ENCODE data around the gene AUP1. TPM values are rescaled to one million over a fixed set of nuclear protein-coding genes. Genes with fewer than 3 reads are reported as not detected.

The AUP1 gene
- total RNA-seq, 1 donor from 2014 or later, result 117 TPM

Other genes with a start within 250 kb of the AUP1 start
- 4.2 TPM for gene SLC4A5, start 186.3 kb downstream of the AUP1 start, total RNA-seq (ENCODE audit: unreplicated experiment)
- 244 TPM for gene DCTN1, start 149.4 kb downstream of the AUP1 start, total RNA-seq (ENCODE audit: unreplicated experiment)
- gene C2orf81, start 108.1 kb downstream of the AUP1 start, total RNA-seq (ENCODE audit: unreplicated experiment), result 5.0 TPM
- gene WDR54, start 108.0 kb downstream of the AUP1 start, total RNA-seq (ENCODE audit: unreplicated experiment), result 34.1 TPM
- gene RTKN, start 87.8 kb downstream of the AUP1 start, total RNA-seq (ENCODE audit: unreplicated experiment), result 65.4 TPM
- gene INO80B, start 74.6 kb downstream of the AUP1 start, total RNA-seq (ENCODE audit: unreplicated experiment), result 22.1 TPM
- gene WBP1, start 71.3 kb downstream of the AUP1 start, total RNA-seq (ENCODE audit: unreplicated experiment), result 76.8 TPM
- gene MOGS, start 64.3 kb downstream of the AUP1 start, total RNA-seq (ENCODE audit: unreplicated experiment), result 52.4 TPM
- gene MRPL53, start 57.0 kb downstream of the AUP1 start, total RNA-seq (ENCODE audit: unreplicated experiment), result 59.0 TPM
- gene CCDC142, start 46.7 kb downstream of the AUP1 start, total RNA-seq (ENCODE audit: unreplicated experiment), result 20.7 TPM
- gene TTC31, start 46.6 kb downstream of the AUP1 start, total RNA-seq (ENCODE audit: unreplicated experiment), result 16.8 TPM
- not detected for gene LBX2, start 30.1 kb downstream of the AUP1 start, total RNA-seq (ENCODE audit: unreplicated experiment)
- gene PCGF1, start 22.0 kb downstream of the AUP1 start, total RNA-seq (ENCODE audit: unreplicated experiment), result 13.5 TPM
- gene TLX2, start 15.3 kb downstream of the AUP1 start, total RNA-seq (ENCODE audit: unreplicated experiment), result not detected
- gene DQX1, start 3.5 kb downstream of the AUP1 start, total RNA-seq (ENCODE audit: unreplicated experiment), result 3.5 TPM
- gene HTRA2, start 227 bp upstream of the AUP1 start, total RNA-seq (ENCODE audit: unreplicated experiment), result 44.3 TPM
- 10.0 TPM for gene LOXL3, start 24.2 kb upstream of the AUP1 start, total RNA-seq (ENCODE audit: unreplicated experiment)
- gene DOK1, start 25.0 kb upstream of the AUP1 start, total RNA-seq (ENCODE audit: unreplicated experiment), result 27.8 TPM
- gene M1AP, start 118.6 kb upstream of the AUP1 start, total RNA-seq (ENCODE audit: unreplicated experiment), result 0.74 TPM
- gene SEMA4F, start 124.5 kb upstream of the AUP1 start, total RNA-seq (ENCODE audit: unreplicated experiment), result 9.4 TPM